Keratinocyte (primary cell): ENCODE results near the gene SH3D21. TPM values are rescaled to one million over a fixed set of nuclear protein-coding genes. Genes with fewer than 3 reads are reported as not detected.

Experiments used
- DNase-seq: peaks from one replicate; pipeline ENCODE4 v3.0.0-alpha.2; 2011; ENCODE audit warnings: low read depth, missing footprints, low spot score
- FAIRE-seq: peaks from 2 replicates; lab custom pipeline; 2011; peaks lifted over from hg19 to GRCh38; lab: Jason Lieb, UNC
- H2AFZ ChIP-seq: 2 replicates; pipeline ENCODE4 v1.6.0; 2012; ENCODE audit warnings: low read length, control low read depth, inconsistent platforms; ENCODE audit not compliant: control insufficient read depth
- H3K27ac ChIP-seq: 2 replicates; pipeline ENCODE4 v1.5.1; 2011; ENCODE audit warnings: low read length; ENCODE audit not compliant: control insufficient read depth, insufficient read depth
- H3K27me3 ChIP-seq: 3 replicates; pipeline ENCODE4 v1.6.0; 2011; ENCODE audit warnings: low read length; ENCODE audit not compliant: control insufficient read depth, insufficient read depth; ENCODE audit errors: extremely low read depth
- H3K36me3 ChIP-seq, 2 experiments: 2 replicates in 1 of 2; 3 replicates in 1 of 2; pipeline ENCODE4 v1.5.1; 2011; ENCODE audit warnings: low read length in 2 of 2, mild to moderate bottlenecking in 1 of 2; ENCODE audit not compliant: control insufficient read depth in 2 of 2, insufficient read depth in 2 of 2; ENCODE audit errors: extremely low read depth in 1 of 2
- H3K4me1 ChIP-seq: 3 replicates; pipeline ENCODE4 v1.5.1; 2011; ENCODE audit warnings: low read length; ENCODE audit not compliant: control insufficient read depth, insufficient read depth; ENCODE audit errors: extremely low read depth
- H3K4me2 ChIP-seq: 3 replicates; pipeline ENCODE4 v1.6.0; 2011; ENCODE audit warnings: low read depth, low read length; ENCODE audit not compliant: control insufficient read depth, insufficient read depth; ENCODE audit errors: extremely low read depth
- H3K4me3 ChIP-seq, 3 experiments: fragments of 200-600 bp in 1 of 3; sonication (generic) in 1 of 3; 2 replicates in 2 of 3; 3 replicates in 1 of 3; pipeline ENCODE4 v1.5.1; 2011 to 2016; ENCODE audit warnings: low read length in 3 of 3, mild to moderate bottlenecking in 3 of 3, control low read depth in 2 of 3, inconsistent platforms in 1 of 3, low read depth in 1 of 3, mixed read lengths in 1 of 3, mixed run types in 1 of 3, moderate library complexity in 1 of 3; ENCODE audit not compliant: control insufficient read depth in 2 of 3, insufficient read depth in 2 of 3; ENCODE audit errors: extremely low read depth in 1 of 3
- H3K79me2 ChIP-seq: 2 replicates; pipeline ENCODE4 v1.6.0; 2012; ENCODE audit warnings: low read length; ENCODE audit not compliant: control insufficient read depth, insufficient read depth
- H3K9ac ChIP-seq: 3 replicates; pipeline ENCODE4 v1.6.0; 2011; ENCODE audit warnings: low read length; ENCODE audit not compliant: control insufficient read depth, insufficient read depth; ENCODE audit errors: extremely low read depth
- H3K9me1 ChIP-seq: 3 replicates; pipeline ENCODE4 v1.6.0; 2011; ENCODE audit warnings: low read length; ENCODE audit not compliant: control insufficient read depth, insufficient read depth; ENCODE audit errors: extremely low read depth
- H3K9me3 ChIP-seq: 2 replicates; pipeline ENCODE4 v1.5.1; 2012; ENCODE audit warnings: low read depth, low read length; ENCODE audit not compliant: control insufficient read depth
- H4K20me1 ChIP-seq: 3 replicates; pipeline ENCODE4 v1.6.0; 2011; ENCODE audit warnings: low read length; ENCODE audit not compliant: control insufficient read depth, insufficient read depth; ENCODE audit errors: extremely low read depth
- CTCF ChIP-seq, 3 experiments: IDR thresholded peaks in 1 of 3; conservative IDR thresholded peaks in 1 of 3; optimal IDR thresholded peaks in 1 of 3; 2 replicates in 2 of 3; 3 replicates in 1 of 3; pipeline versions ENCODE3 to v1.5.1; 2011; ENCODE audit warnings: low read length in 3 of 3, mild to moderate bottlenecking in 3 of 3, moderate library complexity in 2 of 3, control low read depth in 1 of 3, inconsistent platforms in 1 of 3; ENCODE audit not compliant: insufficient read depth in 2 of 3; ENCODE audit errors: extremely low read depth in 1 of 3
- EZH2 ChIP-seq: IDR thresholded peaks from one replicate; pipeline ENCODE4 v1.6.1; 2012; ENCODE audit warnings: inconsistent platforms, mild to moderate bottlenecking, low read length, moderate library complexity
- dilution Hi-C: fragments of 300-500 bp; cut with MboI; formaldehyde crosslinking; loops from one replicate; pipeline ENCODE4 v1.7.0; 2020; ENCODE audit warnings: low sequenced_read_pairs; ENCODE audit not compliant: extremely low pct_ligation_motif_present
- polyA plus RNA-seq, 5 experiments: library from polyadenylated mRNA; depleted of rRNA in 3 of 5; stranded (reverse) in 3 of 5; stranded (forward) in 1 of 5; unstranded in 1 of 5; fragments of >200 nt; gene quantifications; 1 replicate in 1 of 5; 2 replicates in 3 of 5; 3 replicates in 1 of 5; pipeline versions ENCODE4 v1.2.1 to v1.2.3, GENCODE V29; 2011 to 2012; ENCODE audit warnings: missing spikeins in 2 of 5, low read depth in 1 of 5, low replicate concordance in 1 of 5

The SH3D21 gene
- polyA plus RNA-seq, 1 donor (not counting 4 experiments of a cell fraction or from before 2014, with no cell fraction given), result 7.1 TPM

GRCh38 chr1:36284517-36284916 lies 21.7 kb upstream of the SH3D21 start:
- peaks cover 40% of the 10 kb centered on the region for H3K79me2 ChIP-seq
- H3K27me3 ChIP-seq, result no peaks in the 10 kb centered on the region
- peaks cover 26 to 39% of the 10 kb centered on the region in 2 experiments for H3K36me3 ChIP-seq
- no peak overlapping the region for H2AFZ ChIP-seq
- no peaks in the 10 kb centered on the region for H3K4me1 ChIP-seq
- H3K9me3 ChIP-seq, result no peaks in the 10 kb centered on the region
- TF ChIP-seq CTCF (optimal IDR thresholded peaks at IDR 0.05 in 1 of 3, IDR thresholded peaks at IDR 0.05 in 1 of 3, conservative IDR thresholded peaks at IDR 0.05 in 1 of 3; ENCODE audit: extremely low read depth in 1 of 3, insufficient read depth in 2 of 3, low read length in 3 of 3), result no peak
- no peak for TF ChIP-seq EZH2
- FAIRE-seq (no peak), DNase-seq (no peak)
- no peak overlapping the region for H3K9ac ChIP-seq
- no peak overlapping the region for H3K4me3 ChIP-seq
- no peak overlapping the region for H3K27ac ChIP-seq
- no peak overlapping the region for H3K4me2 ChIP-seq
- H3K9me1 ChIP-seq, result no peaks in the 10 kb centered on the region
- dilution Hi-C loops, result no loop called here
- H4K20me1 ChIP-seq, result no peaks in the 10 kb centered on the region

- dilution Hi-C loops, result no loop called here
- Histone ChIP-seq H3K4me2 (no peak overlapping the region), H3K27me3 (no peaks in the 10 kb centered on the region), H3K79me2 (peaks cover 34% of the 10 kb centered on the region), H4K20me1 (no peaks in the 10 kb centered on the region), H3K9ac (no peak overlapping the region), H3K4me3 (no peak overlapping the region), H3K9me3 (no peaks in the 10 kb centered on the region), H3K27ac (no peak overlapping the region), H3K36me3 (peaks cover 32 to 43% of the 10 kb centered on the region in 2 experiments), H2AFZ (no peak overlapping the region), H3K4me1 (no peaks in the 10 kb centered on the region), H3K9me1 (no peaks in the 10 kb centered on the region)
- peak; percentile 71 for FAIRE-seq
- TF ChIP-seq CTCF (optimal IDR thresholded peaks at IDR 0.05 in 1 of 3, IDR thresholded peaks at IDR 0.05 in 1 of 3, conservative IDR thresholded peaks at IDR 0.05 in 1 of 3; ENCODE audit: extremely low read depth in 1 of 3, insufficient read depth in 2 of 3, low read length in 3 of 3), result peak; percentile 59 to 66 (median 62)
- TF ChIP-seq EZH2, result no peak
- peak; percentile 58 for DNase-seq
Observed at GRCh38 chr1:36285443-36286101, 20.6 kb upstream of the SH3D21 start.
